MM.1S (cell line): ENCODE results near the gene ZNF470.

Source experiments
- DNase-seq: peaks from one replicate; pipeline ENCODE4 v3.0.0-alpha.2; 2015
- H2AFZ ChIP-seq: fragments of 300-600 bp; sonication (generic); 2 replicates; pipeline ENCODE4 v1.6.0; 2016; ENCODE audit warnings: antibody characterized with exemption, low read length
- H3F3A ChIP-seq: fragments of 300-600 bp; sonication (generic); 2 replicates; pipeline ENCODE4 v1.6.1; 2016; ENCODE audit warnings: mild to moderate bottlenecking, antibody characterized with exemption, low read length, moderate library complexity, mixed read lengths; ENCODE audit not compliant: insufficient read depth
- H3K27ac ChIP-seq: fragments of 300-600 bp; sonication (generic); 2 replicates; pipeline ENCODE4 v1.5.1; 2016; ENCODE audit warnings: mild to moderate bottlenecking, low read length
- H3K27me3 ChIP-seq: fragments of 300-600 bp; sonication (generic); replicated peaks from 2 replicates; pipeline ENCODE4 v1.6.0; 2016; ENCODE audit warnings: low read length; ENCODE audit not compliant: insufficient read depth
- H3K36me3 ChIP-seq: fragments of 300-600 bp; sonication (generic); replicated peaks from 2 replicates; pipeline ENCODE4 v1.6.1; 2016; ENCODE audit warnings: mild to moderate bottlenecking, low read length, mixed read lengths; ENCODE audit not compliant: insufficient read depth
- H3K4me1 ChIP-seq: fragments of 300-600 bp; sonication (generic); 2 replicates; pipeline ENCODE4 v1.6.1; 2016; ENCODE audit warnings: low read length, mixed read lengths
- H3K4me2 ChIP-seq: fragments of 300-600 bp; sonication (generic); 2 replicates; pipeline ENCODE4 v1.6.0; 2016; ENCODE audit warnings: low read depth, low read length
- H3K4me3 ChIP-seq: fragments of 300-600 bp; sonication (generic); 2 replicates; pipeline ENCODE4 v1.5.1; 2016; ENCODE audit warnings: low read length, mixed read lengths
- H3K79me2 ChIP-seq: fragments of 300-600 bp; sonication (generic); 2 replicates; pipeline ENCODE4 v1.6.1; 2016; ENCODE audit warnings: mixed run types, low read length, mixed read lengths
- H3K9ac ChIP-seq: fragments of 300-600 bp; sonication (generic); 2 replicates; pipeline ENCODE4 v1.6.1; 2016; ENCODE audit warnings: low read length, mixed read lengths
- H3K9me2 ChIP-seq: fragments of 300-600 bp; sonication (generic); replicated peaks from 2 replicates; pipeline ENCODE4 v1.6.1; 2016; ENCODE audit warnings: mild to moderate bottlenecking, low read length, mixed read lengths; ENCODE audit not compliant: insufficient read depth
- H3K9me3 ChIP-seq: fragments of 300-600 bp; sonication (generic); replicated peaks from 2 replicates; pipeline ENCODE4 v1.6.1; 2016; ENCODE audit warnings: mild to moderate bottlenecking, low read length, mixed read lengths; ENCODE audit not compliant: insufficient read depth
- H4K20me1 ChIP-seq: fragments of 300-600 bp; sonication (generic); 2 replicates; pipeline ENCODE4 v1.6.1; 2016; ENCODE audit warnings: mild to moderate bottlenecking, low read length, moderate library complexity, mixed read lengths; ENCODE audit not compliant: insufficient read depth
- CTCF ChIP-seq: fragments of 300-600 bp; sonication (generic); IDR thresholded peaks from 2 replicates; pipeline ENCODE4 v1.5.1; 2016; ENCODE audit warnings: antibody characterized with exemption, low read length, mixed read lengths
- EZH2 ChIP-seq: fragments of 300-600 bp; sonication (generic); optimal IDR thresholded peaks from 2 replicates; pipeline ENCODE3; 2017; ENCODE audit warnings: low read depth, mild to moderate bottlenecking, antibody characterized with exemption, low read length, mixed read lengths
- EZH2phosphoT487 ChIP-seq: fragments of 300-600 bp; sonication (generic); IDR thresholded peaks from 2 replicates; pipeline ENCODE4 v1.6.1; 2018; ENCODE audit warnings: antibody characterized with exemption, low read length

The ZNF470 gene

GRCh38 chr19:56611288-56611687 is 44.0 kb downstream of the ZNF470 start:
- Histone ChIP-seq H3K4me1 (no peaks in the 10 kb centered on the region), H3K27me3 (no peaks in the 10 kb centered on the region), H3F3A (no peaks in the 10 kb centered on the region), H3K9me2 (no peaks in the 10 kb centered on the region), H3K9me3 (no peaks in the 10 kb centered on the region), H3K4me3 (no peak overlapping the region), H3K4me2 (no peak overlapping the region), H3K9ac (no peak overlapping the region), H3K36me3 (no peaks in the 10 kb centered on the region), H3K79me2 (no peaks in the 10 kb centered on the region), H4K20me1 (no peaks in the 10 kb centered on the region), H2AFZ (no peak overlapping the region), H3K27ac (no peak overlapping the region)
- no peak for DNase-seq
- TF ChIP-seq EZH2phosphoT487 (no peak), EZH2 (no peak), CTCF (no peak)

DNA sequence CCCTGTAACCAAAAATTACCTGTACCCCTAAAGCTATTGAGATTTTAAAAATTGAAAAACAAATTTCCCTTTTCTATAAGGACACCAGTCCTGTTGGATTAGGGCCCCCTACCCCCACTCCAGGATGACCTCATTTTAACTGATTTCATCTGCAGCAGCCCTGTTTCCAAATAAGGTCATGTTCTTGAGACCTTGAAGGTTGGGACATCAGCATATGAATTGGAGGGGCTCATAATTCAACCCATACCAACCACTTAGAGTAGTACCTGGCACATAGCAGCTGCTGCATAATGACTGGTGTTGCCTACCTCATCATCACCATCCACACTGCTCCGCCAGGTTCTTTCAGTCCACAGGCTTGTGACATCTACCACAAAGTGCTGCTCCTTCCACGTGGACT is 45.5 kb downstream of the ZNF470 start:
- no peaks in the 10 kb centered on the region for H3F3A ChIP-seq
- no peaks in the 10 kb centered on the region for H4K20me1 ChIP-seq
- DNase-seq, result no peak
- H2AFZ ChIP-seq, result no peak overlapping the region
- H3K27me3 ChIP-seq, result no peaks in the 10 kb centered on the region
- H3K27ac ChIP-seq, result no peak overlapping the region
- no peak overlapping the region for H3K4me3 ChIP-seq
- no peaks in the 10 kb centered on the region for H3K79me2 ChIP-seq
- H3K4me2 ChIP-seq, result no peak overlapping the region
- no peaks in the 10 kb centered on the region for H3K4me1 ChIP-seq
- no peaks in the 10 kb centered on the region for H3K36me3 ChIP-seq
- H3K9ac ChIP-seq, result no peak overlapping the region
- H3K9me2 ChIP-seq, result no peaks in the 10 kb centered on the region
- H3K9me3 ChIP-seq, result no peaks in the 10 kb centered on the region
- TF ChIP-seq EZH2phosphoT487 (no peak), EZH2 (no peak), CTCF (no peak)

GRCh38 chr19:56613639-56614038 is 46.4 kb downstream of the ZNF470 start:
- Histone ChIP-seq H3F3A (no peaks in the 10 kb centered on the region), H3K9me3 (no peaks in the 10 kb centered on the region), H3K4me2 (no peak overlapping the region), H4K20me1 (no peaks in the 10 kb centered on the region), H3K4me3 (no peak overlapping the region), H3K36me3 (no peaks in the 10 kb centered on the region), H3K4me1 (no peaks in the 10 kb centered on the region), H3K9me2 (no peaks in the 10 kb centered on the region), H3K27ac (no peak overlapping the region), H3K9ac (no peak overlapping the region), H2AFZ (no peak overlapping the region), H3K79me2 (no peaks in the 10 kb centered on the region), H3K27me3 (no peaks in the 10 kb centered on the region)
- no peak for TF ChIP-seq CTCF
- DNase-seq, result no peak
